DMS114 treated with DMSO at 0.1 percent for 48 hours (cell line): ENCODE measurements around the gene COL20A1.
"Not testable (repeated sequence)": the region's sequence is repeated elsewhere in the genome, so short reads cannot be mapped to it uniquely, and the experiment has no call there.

Source experiments
- DNase-seq: peaks from one replicate; lab custom pipeline; 2025; ENCODE audit not compliant: unreplicated experiment; lab: John Stamatoyannopoulos, UW

The COL20A1 gene

DNA sequence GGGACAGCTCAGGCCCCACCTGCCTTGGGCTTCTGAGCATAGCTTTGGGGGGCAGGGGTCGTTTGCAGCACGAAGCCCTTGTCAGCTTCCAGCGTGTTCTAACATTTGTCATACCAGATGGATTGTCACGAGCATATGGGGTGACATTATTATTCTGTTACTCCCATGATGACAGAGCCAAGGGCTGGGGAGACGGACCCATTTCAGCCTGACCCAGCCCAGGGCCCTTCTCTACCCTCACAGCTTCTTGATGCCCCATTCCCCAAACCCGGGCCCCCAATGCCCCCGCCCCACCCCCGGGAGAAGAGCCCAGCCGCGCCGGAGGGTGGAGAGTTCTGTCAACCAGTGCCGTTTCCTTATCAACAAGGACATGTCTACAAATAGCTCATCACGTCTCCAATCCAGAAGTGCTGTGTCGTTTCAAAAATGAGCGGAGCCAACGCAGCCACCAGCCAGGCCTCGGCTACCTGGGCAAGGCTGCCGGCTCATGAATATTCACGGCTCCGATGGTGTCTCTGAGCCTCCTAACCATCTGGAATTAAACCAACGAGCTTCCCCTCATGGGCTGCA, 77.7 kb downstream of the COL20A1 start:
- DNase-seq, result no peak

GRCh38 chr20:63371291-63371865, 78.4 kb downstream of the COL20A1 start:
- DNase-seq, result no peak

DNA sequence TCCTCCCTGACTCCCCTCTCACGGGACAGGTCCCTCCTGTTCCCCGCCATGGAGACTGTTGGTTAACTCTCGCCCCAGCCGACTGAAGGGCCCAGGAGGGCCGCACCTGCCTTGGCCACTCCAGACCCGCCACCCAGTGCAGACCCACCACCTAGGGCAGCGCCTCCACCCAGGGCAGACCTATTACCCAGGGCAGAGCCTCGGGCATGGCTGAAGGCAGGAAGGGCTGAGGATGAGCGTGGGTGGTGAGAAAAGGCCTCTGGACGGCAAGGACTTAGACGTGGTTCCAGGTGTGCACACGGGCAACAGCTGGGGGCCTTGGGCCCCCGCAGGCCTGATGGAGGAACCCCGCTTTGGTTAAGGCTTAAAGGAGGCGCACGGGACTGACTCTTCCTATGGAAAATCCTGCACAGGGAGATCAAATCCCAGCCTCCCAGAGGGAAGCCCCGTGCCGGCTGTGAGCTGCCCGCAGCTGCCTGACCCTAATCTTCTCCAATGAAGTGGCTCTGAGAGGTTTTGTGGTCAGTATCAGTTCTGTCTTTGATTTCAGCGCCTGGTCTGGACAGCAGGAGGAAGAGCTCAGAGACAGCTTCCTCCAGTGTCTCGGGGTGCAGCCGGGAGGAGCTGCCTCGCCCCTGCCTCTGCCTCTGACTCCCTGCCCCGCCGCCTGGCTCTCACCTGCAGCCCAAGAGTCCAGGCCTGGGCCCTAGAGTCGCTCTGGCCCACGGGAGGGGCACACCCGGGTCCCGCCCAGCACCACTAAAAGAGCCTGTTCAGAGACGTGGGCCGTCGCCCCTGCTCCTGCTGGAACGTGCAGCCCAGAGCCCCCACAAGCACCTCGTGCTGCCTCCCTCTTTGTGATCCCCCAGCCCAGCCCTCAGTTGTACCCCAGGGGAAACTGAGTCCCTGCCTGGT, 80.2 kb downstream of the COL20A1 start:
- DNase-seq, result no peak

GRCh38 chr20:63373996-63374395, 81.0 kb downstream of the COL20A1 start:
- no peak for DNase-seq

DNA sequence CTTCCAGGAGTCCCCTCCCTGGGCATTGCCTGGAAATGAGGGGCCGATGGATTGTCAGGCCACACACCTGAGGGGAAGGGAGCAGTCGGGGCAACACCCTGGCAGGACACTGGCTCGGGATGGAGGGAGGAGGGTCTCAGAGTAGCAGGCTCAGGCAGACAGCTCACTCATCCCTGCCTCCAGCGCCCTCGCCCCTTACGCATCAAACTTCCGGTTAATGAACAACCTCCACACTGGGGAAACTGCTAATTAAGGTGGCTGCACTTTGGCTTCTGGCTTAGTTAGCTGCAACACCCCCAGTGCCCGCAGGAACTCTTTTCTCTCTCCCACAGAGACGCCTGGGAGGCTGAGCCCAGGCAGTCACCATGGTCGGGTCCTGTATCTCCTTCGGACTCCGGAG, 81.5 kb downstream of the COL20A1 start:
- no peak for DNase-seq

GRCh38 chr20:63375438-63375837, 82.5 kb downstream of the COL20A1 start:
- no peak for DNase-seq

DNA sequence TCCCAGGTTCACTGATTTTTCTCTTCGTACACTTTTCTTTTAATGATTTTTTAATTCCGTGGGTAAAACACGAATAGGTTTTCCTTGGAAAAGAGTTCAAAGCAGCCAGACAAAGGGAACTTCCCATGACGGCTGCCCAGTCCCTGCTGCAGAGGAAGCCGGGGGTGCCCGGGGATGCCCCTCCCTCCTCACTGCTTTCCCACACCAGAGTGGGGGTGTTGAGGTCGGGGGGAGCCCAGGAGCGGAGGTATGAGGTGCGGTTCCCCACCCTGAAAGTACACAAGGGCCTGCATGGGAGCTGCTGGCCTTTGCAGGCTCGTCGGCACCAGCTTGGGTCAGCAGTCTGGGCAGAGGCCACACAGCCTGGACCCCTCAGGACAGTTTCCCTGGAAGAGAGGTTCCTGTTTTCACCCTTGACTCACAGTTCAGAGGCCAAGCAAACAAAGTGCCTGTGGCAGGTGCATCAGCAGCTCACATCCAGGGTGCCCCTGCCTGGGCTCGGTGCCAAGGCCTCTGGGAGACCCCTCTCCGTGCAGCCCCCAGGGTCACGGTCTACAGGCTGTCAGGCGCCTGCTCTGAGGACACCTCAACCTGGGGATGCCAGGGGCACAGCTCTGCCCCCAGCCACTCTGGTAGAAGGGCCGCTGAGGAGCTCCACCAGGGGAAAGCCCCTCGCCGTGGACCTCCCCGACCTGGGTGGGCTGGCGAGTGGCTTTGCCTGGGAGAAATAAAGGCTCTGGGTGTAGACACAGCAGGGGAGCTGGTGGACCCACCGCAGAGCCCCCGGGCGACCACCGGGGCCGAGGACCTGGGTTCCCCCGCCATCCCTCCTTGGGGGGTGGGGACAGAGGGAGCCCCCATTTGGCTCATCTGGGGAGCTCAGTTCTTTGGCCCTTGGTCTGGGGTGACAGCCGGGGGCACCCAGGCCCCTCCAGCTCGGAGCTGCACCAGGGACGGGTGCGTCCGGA, 83.6 kb downstream of the COL20A1 start:
- DNase-seq, result no peak

DNA sequence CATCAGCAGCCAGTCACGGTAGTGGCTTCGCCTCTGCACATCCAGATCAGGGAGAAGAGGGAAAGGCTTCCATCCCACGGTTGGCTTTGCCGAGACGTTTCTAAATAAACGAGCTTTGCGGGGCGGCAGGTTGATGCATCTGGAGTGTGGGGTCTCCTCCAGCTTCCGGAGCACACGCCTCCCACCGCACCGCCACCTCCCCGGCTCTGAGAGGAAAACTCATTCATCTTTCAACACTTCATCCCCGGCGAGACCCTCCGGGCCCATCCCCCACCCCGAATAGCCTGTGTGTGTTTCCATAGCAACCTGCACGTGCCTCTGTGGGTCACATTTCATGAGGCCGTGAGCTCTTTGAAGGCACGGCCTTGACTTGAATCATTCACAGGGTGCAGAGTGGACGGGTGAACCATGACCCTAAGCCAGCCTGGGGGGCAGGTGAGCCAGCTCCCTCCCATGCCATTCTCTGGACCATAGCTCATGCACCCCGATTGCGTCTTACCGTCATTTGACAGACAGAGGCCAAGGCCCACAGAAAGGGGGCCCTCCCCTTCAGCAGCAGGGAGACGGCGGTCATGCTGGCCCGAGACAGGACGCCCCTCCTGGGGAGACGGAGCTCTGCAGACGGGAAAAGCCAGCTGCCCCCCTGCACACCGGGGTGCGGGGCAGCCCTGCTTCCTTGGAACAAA, 84.4 kb downstream of the COL20A1 start:
- DNase-seq, result no peak

- no peak for DNase-seq
Measured at GRCh38 chr20:63377951-63378381, 85.0 kb downstream of the COL20A1 start.

- DNase-seq, result no peak
Measured at GRCh38 chr20:63378626-63379025, 85.6 kb downstream of the COL20A1 start.

- DNase-seq, result no peak
Measured at GRCh38 chr20:63379296-63379695, 86.3 kb downstream of the COL20A1 start.

GRCh38 chr20:63379872-63380271, 86.9 kb downstream of the COL20A1 start:
- DNase-seq, result not testable (repeated sequence)

- no peak for DNase-seq
Measured at GRCh38 chr20:63380346-63380870, 87.4 kb downstream of the COL20A1 start.

- DNase-seq, result no peak
Measured at GRCh38 chr20:63381781-63382431, 88.9 kb downstream of the COL20A1 start.

DNA sequence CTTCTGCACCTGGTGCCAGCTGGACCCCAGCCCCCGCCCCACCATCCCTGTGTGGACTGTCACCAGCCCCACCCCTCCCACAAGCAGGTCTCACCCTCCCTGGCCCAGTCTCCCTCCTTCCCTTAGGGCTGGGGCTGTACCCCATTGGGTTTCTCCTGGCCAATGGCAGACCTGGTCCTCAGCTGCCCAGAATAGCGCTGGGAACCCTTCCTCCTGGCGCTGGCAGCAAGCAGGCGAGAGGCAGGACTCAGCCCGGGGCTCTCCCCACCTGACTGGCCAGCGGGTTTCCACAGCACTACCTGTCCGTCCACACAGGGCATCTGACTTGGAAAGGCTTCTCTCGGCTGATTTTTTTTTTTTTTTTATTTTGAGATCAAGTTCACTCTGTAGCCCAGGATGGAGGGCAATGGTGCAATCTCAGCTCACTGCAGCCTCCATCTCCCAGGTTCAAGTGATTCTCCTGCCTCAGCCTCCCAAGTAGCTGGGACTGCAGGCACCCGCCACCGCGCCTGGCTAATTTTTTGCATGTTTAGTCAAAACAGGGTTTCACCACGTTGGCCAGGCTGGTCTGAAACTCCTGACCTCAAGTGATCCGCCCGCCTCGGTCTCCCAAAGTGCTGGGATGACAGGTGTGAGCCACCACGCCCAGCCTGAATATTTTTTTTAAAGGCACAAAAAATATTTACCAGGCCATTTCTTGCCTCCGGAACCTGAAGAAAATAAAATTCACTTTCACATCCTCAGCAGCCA, 89.7 kb downstream of the COL20A1 start:
- DNase-seq, result no peak

DNA sequence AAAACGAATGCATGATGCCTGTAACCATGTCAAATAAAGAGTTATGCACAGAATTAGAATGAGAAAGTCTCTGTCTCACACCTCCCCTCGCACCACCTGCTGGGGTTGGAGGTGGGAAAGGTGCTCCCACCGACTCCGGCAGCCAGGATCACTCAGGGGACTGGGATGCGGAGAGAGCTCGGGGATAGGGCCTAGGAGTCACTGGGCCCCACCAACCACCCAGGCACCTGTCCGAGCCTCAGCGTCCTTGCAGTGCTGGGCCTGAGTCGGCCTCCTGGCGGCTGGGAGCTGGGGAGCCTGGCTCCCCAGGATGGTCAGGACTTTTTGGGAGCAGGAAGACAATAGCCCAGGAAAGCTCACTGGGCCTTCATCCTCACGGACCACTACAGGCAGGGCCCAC, 90.6 kb downstream of the COL20A1 start:
- no peak for DNase-seq

GRCh38 chr20:63384336-63384735, 91.3 kb downstream of the COL20A1 start:
- no peak for DNase-seq
